GM19025 (cell line): ENCODE measurements around the gene POU4F1.
"Not testable (repeated sequence)": the region's sequence is repeated elsewhere in the genome, so short reads cannot be mapped to it uniquely, and the experiment has no call there.

ENCODE experiments used
- ATAC-seq: cut with Tn5 transposase; IDR thresholded peaks from one replicate; pipeline ENCODE4 v1.9.1; 2021; ENCODE audit warnings: mild to moderate bottlenecking, low read depth, moderate library complexity; ENCODE audit not compliant: unreplicated experiment

The POU4F1 gene

DNA sequence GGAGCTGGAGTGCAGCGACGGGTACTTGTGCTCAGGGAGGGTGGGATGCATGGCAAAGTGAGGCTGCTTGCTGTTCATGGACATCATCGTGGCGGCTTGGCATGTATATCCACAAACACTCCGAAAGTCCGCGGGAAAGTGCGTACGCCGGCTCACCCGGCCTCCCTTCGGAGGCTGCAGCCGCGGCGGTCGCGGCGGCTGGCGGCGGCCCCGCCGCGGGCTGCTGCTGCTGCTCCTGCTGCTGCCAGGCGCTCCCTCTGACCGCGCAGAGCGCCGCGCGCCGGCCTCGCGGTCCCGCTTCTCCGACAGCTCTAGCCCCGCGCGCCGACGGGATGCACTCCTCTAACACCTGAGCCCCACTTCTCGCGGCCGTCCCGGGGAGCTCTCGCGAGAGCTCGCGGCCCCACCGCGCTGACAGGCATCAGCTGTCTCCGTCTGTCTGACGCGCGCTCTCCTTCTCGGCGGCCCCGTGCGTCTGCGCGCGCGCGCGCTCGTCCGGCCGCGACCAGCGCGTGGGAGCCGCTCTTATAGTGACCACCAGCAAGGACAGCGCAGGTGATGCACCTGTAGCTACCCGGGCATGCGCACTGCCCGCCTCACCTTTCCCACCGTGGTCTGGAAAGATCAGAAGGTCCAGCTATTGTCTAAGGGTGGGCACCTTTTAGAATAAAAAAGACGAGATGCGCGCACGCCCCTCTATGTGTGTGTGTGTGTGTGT is at the start of gene POU4F1:
Gene POU4F1, minus strand, starts transcription at position 313 of the 718 bp plus-strand sequence. Its CDS starts 226 bp downstream, at position 87.
- peak; percentile 87 for ATAC-seq

- ATAC-seq, result no peak
Observed at GRCh38 chr13:78652651-78653050, 49.3 kb upstream of the POU4F1 start.

- no peak for ATAC-seq
Observed at GRCh38 chr13:78650717-78651083, 47.3 kb upstream of the POU4F1 start.

GRCh38 chr13:78649997-78650716 is 46.8 kb upstream of the POU4F1 start:
- ATAC-seq, result no peak

DNA sequence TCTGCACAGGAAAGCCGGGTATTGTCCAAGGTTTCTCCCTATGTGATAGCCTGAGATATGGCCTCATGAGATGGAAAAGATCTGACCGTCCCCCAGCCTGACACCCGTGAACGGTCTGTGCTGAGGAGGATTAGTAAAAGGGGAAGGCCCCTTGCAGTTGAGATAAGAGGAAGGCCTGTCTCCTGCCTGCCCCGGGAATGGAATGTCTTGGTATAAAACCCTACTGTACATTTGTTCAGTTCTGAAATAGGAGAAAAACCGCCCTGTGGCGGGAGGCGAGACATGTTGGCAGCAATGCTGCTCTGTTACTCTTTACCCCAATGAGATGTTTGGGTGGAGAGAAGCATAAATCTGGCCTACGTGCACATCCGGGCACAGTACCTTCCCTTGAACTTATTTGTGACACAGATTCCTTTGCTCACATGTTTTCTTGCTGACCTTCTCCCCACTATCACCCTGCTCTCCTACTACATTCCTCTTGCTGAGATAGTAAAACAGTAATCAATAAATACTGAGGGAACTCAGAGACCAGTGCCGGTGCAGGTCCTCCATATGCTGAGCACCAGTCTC is 43.8 kb upstream of the POU4F1 start:
- not testable (repeated sequence) for ATAC-seq

DNA sequence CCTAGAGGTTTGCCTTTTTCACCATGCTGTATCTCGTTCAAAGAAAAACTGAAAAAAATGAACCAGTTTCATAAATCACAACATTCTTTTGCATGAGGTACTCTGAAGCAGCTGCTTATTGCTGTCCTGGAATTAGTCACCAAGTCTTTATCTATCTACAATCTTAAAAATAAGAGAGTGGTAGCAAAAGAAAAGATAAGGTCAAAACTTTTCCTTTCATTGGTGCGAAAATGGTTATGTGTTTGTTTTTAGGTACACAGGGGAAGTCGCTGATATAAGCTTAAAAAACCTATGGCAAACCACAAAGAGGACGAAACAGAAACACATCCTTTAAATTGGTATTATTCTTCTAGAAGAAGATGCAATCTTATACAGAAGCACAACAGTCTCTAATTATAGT is 34.9 kb upstream of the POU4F1 start:
- peak; percentile 47 for ATAC-seq

DNA sequence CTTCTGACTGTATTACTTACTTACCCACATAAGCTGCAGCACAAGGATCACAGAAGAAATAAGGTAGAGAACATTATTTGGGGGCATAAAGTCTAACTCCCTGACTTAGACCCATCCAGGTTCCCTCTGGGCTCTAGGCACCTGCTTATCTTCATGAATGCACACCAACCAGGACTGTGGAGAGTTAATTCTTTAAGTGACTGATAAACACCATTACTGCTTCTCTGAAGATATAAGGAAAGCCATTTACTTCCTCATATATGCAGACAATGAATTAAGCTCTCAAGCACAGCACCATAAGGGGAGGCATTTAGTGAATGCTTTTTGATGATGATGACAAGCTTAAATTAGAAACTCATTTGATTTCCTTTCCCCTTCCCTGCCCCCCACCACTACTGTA is 33.1 kb upstream of the POU4F1 start:
- no peak for ATAC-seq

DNA sequence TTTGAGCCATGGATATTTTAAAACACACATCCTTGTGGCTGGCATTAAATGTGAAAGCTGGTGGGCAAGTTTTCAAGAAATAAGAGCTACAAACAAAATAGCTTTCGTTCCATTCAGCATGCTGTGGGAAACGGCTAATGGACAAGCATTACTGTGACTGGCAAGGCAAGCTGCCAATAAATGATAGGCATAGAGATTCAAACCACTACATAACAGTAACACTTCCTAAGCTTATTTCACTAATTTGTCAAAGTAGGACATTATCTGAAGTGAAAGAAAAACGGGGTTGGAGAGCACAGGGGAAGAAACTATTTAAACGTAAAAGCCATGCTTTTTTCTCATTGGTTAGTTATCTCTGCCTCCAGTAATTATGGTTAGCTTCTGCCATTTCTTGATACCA is 29.6 kb upstream of the POU4F1 start:
- ATAC-seq, result no peak

DNA sequence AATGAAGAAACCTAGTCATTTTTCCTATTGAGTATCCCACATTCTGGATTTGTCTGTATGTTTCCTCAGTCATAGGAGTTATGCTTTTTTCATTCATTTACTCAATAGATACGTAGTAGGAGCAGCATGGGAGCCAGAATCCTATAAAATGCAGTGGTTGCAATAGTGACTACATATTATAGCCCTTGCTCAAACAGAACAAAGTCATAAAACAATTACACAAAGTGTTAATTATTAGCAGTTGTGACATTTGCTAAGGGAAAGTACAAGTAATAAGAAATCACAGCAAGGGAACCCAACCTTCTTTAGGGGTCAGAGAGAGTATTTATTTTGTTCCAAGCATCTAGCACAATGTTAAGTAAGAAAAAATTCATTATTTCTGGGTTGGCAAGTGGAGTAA is 27.7 kb upstream of the POU4F1 start:
- no peak for ATAC-seq

- no peak for ATAC-seq
Observed at GRCh38 chr13:78630511-78630910, 27.2 kb upstream of the POU4F1 start.

GRCh38 chr13:78625384-78625783 is 22.0 kb upstream of the POU4F1 start:
- ATAC-seq, result no peak

DNA sequence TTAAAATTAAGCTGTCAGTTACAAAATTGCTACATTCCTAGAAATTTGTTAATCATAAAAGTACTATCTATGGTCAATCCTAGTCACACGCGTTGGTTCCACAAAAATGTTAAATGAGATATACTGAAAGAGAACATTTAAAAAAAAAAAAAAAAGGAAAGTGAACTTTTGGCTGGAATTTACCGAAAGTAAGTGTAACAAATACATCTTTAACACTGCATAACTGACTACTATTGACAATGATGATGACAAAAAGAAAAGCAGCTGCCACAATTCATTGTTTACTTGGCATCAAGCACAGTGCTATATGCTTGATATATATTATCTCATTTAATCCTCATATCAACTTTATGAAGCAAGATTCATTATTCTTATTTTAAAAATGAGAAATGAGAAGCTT is 19.8 kb upstream of the POU4F1 start:
- ATAC-seq, result no peak

- ATAC-seq, result no peak
Observed at GRCh38 chr13:78620936-78621470, 17.7 kb upstream of the POU4F1 start.

- no peak for ATAC-seq
Observed at GRCh38 chr13:78618411-78618810, 15.1 kb upstream of the POU4F1 start.

DNA sequence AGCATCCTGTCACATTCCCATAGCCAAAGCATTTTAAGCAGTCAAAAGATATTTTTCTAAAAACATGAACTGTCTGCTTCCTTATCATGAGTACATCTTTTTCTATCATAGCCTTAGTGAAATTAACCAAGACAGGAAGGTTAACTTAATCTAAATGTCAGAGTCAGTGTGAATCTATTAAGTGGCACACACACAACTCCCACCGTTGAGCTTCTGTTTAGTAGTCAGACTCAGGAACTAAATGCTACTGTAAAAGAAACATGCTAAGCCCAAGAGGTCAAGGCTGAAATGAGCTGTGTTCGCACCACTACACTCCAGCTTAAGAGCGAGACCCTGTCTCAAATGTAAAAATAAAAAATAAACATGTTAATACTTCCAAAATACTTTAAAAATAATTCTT is 7.7 kb upstream of the POU4F1 start:
- ATAC-seq, result no peak

DNA sequence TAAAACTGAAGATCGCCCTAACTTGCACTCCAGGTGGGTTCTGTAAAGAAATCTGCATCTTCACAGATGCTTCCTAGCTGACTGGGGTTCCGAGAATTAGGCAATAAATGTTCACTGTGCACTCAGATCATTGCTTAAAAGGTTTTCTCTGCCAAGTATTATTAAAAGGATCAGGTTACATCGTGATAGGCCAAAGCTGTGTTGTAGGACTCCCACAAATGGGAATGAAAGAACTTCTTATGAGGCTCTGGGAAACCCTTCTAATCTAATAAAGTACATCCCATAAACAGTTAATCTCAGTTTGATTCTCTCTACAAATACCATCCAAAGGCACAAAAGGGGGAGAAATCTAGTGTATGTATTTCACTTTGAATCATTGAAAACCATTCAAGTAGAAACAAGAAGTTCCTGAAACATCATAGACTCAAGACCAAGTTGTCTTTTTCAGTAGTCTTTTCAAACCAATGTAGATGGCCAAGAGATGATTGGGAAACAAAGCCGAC is 7.1 kb upstream of the POU4F1 start:
- no peak for ATAC-seq

GRCh38 chr13:78609464-78610205 is 6.3 kb upstream of the POU4F1 start:
- no peak for ATAC-seq

- ATAC-seq, result no peak
Observed at GRCh38 chr13:78608688-78609463, 5.5 kb upstream of the POU4F1 start.

- ATAC-seq, result no peak
Observed at GRCh38 chr13:78608252-78608687, 4.9 kb upstream of the POU4F1 start.
